PC-3 (cell line): ENCODE data around the gene VAV3. TPM values are rescaled to one million over a fixed set of nuclear protein-coding genes. Genes with fewer than 3 reads are reported as not detected.

Experiments
- ATAC-seq: fragments of 200-7000 bp; cut with Tn5 transposase; 2 replicates; pipeline ENCODE4 v1.9.1; 2020; ENCODE audit warnings: mild to moderate bottlenecking, moderate library complexity
- BruUV-seq: library from RNA; stranded (reverse); fragments of 400-500 nt; replicated peaks from 2 replicates; lab custom pipeline; 2021; lab: Mats Ljungman, UMichigan
- CTCF ChIA-PET: fragments of 300-600 bp; sonication (Branson Sonifier 250); formaldehyde crosslinking; loops from one replicate; lab custom pipeline; 2022; ENCODE audit warnings: antibody characterized with exemption; lab: Charles Lee
- POLR2A ChIA-PET: fragments of 300-600 bp; sonication (Branson Sonifier 250); formaldehyde crosslinking; loops from one replicate; lab custom pipeline; 2022; ENCODE audit warnings: antibody characterized with exemption; ENCODE audit not compliant: unreplicated experiment; lab: Charles Lee
- DNase-seq: peaks from one replicate; pipeline ENCODE4 v3.0.0-alpha.2; 2015
- H2AFZ ChIP-seq: fragments of 300-600 bp; sonication (generic); 2 replicates; pipeline ENCODE4 v1.6.0; 2016; ENCODE audit warnings: antibody characterized with exemption, low read length
- H3F3A ChIP-seq: fragments of 300-600 bp; sonication (generic); one replicate; pipeline ENCODE4 v1.6.0; 2017; ENCODE audit warnings: antibody characterized with exemption, low read length, control low read depth, mild to moderate bottlenecking; ENCODE audit not compliant: unreplicated experiment
- H3K27ac ChIP-seq: fragments of 300-600 bp; sonication (generic); 2 replicates; pipeline ENCODE4 v1.5.1; 2016; ENCODE audit warnings: mild to moderate bottlenecking, low read length
- H3K27me3 ChIP-seq: fragments of 300-600 bp; sonication (generic); 2 replicates; pipeline ENCODE4 v1.6.1; 2016; ENCODE audit warnings: low read length, mixed read lengths
- H3K36me3 ChIP-seq: fragments of 300-600 bp; sonication (generic); 2 replicates; pipeline ENCODE4 v1.6.1; 2016; ENCODE audit warnings: low read depth, mixed run types, low read length, mixed read lengths
- H3K4me1 ChIP-seq: fragments of 300-600 bp; sonication (generic); 2 replicates; pipeline ENCODE4 v1.5.1; 2016; ENCODE audit warnings: low read length; ENCODE audit not compliant: insufficient read depth
- H3K4me2 ChIP-seq: fragments of 300-600 bp; sonication (generic); 2 replicates; pipeline ENCODE4 v1.6.0; 2016; ENCODE audit warnings: low read length
- H3K4me3 ChIP-seq: fragments of 300-600 bp; sonication (generic); 2 replicates; pipeline ENCODE4 v1.5.1; 2016; ENCODE audit warnings: mild to moderate bottlenecking, low read length, mixed read lengths
- H3K79me2 ChIP-seq: fragments of 300-600 bp; sonication (generic); 2 replicates; pipeline ENCODE4 v1.6.1; 2017; ENCODE audit warnings: low read length, mixed read lengths
- H3K9ac ChIP-seq: fragments of 300-600 bp; sonication (generic); 2 replicates; pipeline ENCODE4 v1.6.0; 2016; ENCODE audit warnings: mild to moderate bottlenecking, low read length
- H3K9me2 ChIP-seq: fragments of 300-600 bp; sonication (generic); replicated peaks from 2 replicates; pipeline ENCODE4 v1.6.1; 2016; ENCODE audit warnings: mixed run types, low read length, mixed read lengths
- H3K9me3 ChIP-seq: fragments of 300-600 bp; sonication (generic); 2 replicates; pipeline ENCODE4 v1.6.1; 2016; ENCODE audit warnings: low read length, mixed read lengths
- H4K20me1 ChIP-seq: fragments of 300-600 bp; sonication (generic); 2 replicates; pipeline ENCODE4 v1.6.1; 2016; ENCODE audit warnings: low read length, mixed read lengths
- EZH2 ChIP-seq: fragments of 300-600 bp; sonication (generic); IDR thresholded peaks from one replicate; pipeline ENCODE4 v1.6.1; 2017; ENCODE audit warnings: antibody characterized with exemption, mild to moderate bottlenecking, low read length; ENCODE audit not compliant: unreplicated experiment
- EZH2phosphoT487 ChIP-seq: fragments of 300-600 bp; sonication (generic); IDR thresholded peaks from 2 replicates; pipeline ENCODE4 v1.6.1; 2018; ENCODE audit warnings: mild to moderate bottlenecking, antibody characterized with exemption, low read length, borderline replicate concordance
- intact Hi-C: fragments of 100-400 bp; cut with micrococcal nuclease; formaldehyde crosslinking; loops from 2 replicates; pipeline ENCODE4 v1.9.0; 2023
- total RNA-seq: library from RNA; depleted of rRNA; stranded (reverse); fragments of >200 nt; gene quantifications from 2 replicates; pipeline ENCODE4 v1.2.3, GENCODE V29; 2014
- TF ChIP-seq, protein P1 (sequence below): fragments of 300-600 bp; sonication (generic); conservative IDR thresholded peaks from 2 replicates; pipeline ENCODE4 v1.5.1; 2017; ENCODE audit warnings: antibody characterized with exemption, low read depth, mild to moderate bottlenecking, low read length

VAV3 gene
- total RNA-seq, 1 experiment from 2014 or later: 0.73 TPM

- POLR2A ChIA-PET: no interaction called here
- Histone ChIP-seq H4K20me1 (no peaks in the 10 kb centered on the region), H3K9me2 (no peaks in the 10 kb centered on the region), H3K36me3 (no peaks in the 10 kb centered on the region), H3F3A (no peaks in the 10 kb centered on the region), H3K27ac (no peak overlapping the region), H3K9me3 (no peaks in the 10 kb centered on the region), H3K4me2 (no peak overlapping the region), H3K4me1 (no peaks in the 10 kb centered on the region), H2AFZ (no peak overlapping the region), H3K9ac (no peak overlapping the region), H3K4me3 (no peak overlapping the region), H3K27me3 (no peaks in the 10 kb centered on the region), H3K79me2 (no peaks in the 10 kb centered on the region)
- BruUV-seq: no TSS peak
- no peak for TF ChIP-seq EZH2
- TF ChIP-seq, protein P1, sequence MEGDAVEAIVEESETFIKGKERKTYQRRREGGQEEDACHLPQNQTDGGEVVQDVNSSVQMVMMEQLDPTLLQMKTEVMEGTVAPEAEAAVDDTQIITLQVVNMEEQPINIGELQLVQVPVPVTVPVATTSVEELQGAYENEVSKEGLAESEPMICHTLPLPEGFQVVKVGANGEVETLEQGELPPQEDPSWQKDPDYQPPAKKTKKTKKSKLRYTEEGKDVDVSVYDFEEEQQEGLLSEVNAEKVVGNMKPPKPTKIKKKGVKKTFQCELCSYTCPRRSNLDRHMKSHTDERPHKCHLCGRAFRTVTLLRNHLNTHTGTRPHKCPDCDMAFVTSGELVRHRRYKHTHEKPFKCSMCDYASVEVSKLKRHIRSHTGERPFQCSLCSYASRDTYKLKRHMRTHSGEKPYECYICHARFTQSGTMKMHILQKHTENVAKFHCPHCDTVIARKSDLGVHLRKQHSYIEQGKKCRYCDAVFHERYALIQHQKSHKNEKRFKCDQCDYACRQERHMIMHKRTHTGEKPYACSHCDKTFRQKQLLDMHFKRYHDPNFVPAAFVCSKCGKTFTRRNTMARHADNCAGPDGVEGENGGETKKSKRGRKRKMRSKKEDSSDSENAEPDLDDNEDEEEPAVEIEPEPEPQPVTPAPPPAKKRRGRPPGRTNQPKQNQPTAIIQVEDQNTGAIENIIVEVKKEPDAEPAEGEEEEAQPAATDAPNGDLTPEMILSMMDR: no peak
- no peak for TF ChIP-seq EZH2phosphoT487
- ATAC-seq (no peak), DNase-seq (no peak)
- CTCF ChIA-PET: no interaction called here
- intact Hi-C loops: no loop called here
Observed at GRCh38 chr1:107950464-107950863, 14.5 kb downstream of the VAV3 start.

GRCh38 chr1:107949467-107950253 is 15.3 kb downstream of the VAV3 start:
- H2AFZ ChIP-seq: no peak overlapping the region
- ATAC-seq (no peak), DNase-seq (no peak)
- no peaks in the 10 kb centered on the region for H3K9me3 ChIP-seq
- no peaks in the 10 kb centered on the region for H3K79me2 ChIP-seq
- no peak overlapping the region for H3K4me3 ChIP-seq
- intact Hi-C loops: no loop called here
- H3K4me1 ChIP-seq: no peaks in the 10 kb centered on the region
- no peaks in the 10 kb centered on the region for H3F3A ChIP-seq
- no peaks in the 10 kb centered on the region for H3K9me2 ChIP-seq
- H3K36me3 ChIP-seq: no peaks in the 10 kb centered on the region
- BruUV-seq: no TSS peak
- ChIA-PET POLR2A (no interaction called here), CTCF (no interaction called here)
- no peaks in the 10 kb centered on the region for H3K27me3 ChIP-seq
- no peak overlapping the region for H3K4me2 ChIP-seq
- no peak overlapping the region for H3K27ac ChIP-seq
- TF ChIP-seq, protein P1: no peak
- TF ChIP-seq EZH2 (no peak), EZH2phosphoT487 (no peak)
- no peak overlapping the region for H3K9ac ChIP-seq
- no peaks in the 10 kb centered on the region for H4K20me1 ChIP-seq

DNA sequence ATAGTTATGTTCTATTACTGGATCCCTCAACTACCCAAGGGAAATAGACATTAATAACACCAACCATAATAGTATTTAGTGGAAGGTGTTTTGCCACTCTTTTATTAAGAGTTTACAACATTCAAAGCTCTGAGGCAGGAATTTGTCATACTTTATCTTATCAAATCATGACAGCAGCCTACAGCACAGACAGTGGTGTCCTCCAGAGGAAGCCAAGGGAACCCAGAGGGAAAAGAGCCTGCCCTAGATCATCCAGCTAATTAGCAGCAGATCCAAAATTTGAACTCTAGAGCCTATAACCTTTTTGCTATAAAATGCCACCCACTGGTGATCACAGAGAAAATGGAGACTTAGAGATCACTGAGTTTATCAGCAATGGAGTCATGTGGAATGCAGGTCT is 18.2 kb downstream of the VAV3 start:
- TF ChIP-seq EZH2phosphoT487 (no peak), EZH2 (no peak)
- TF ChIP-seq, protein P1: no peak
- ATAC-seq (no peak), DNase-seq (no peak)
- Histone ChIP-seq H3K36me3 (no peaks in the 10 kb centered on the region), H4K20me1 (no peaks in the 10 kb centered on the region), H3K4me2 (no peak overlapping the region), H3K9ac (no peak overlapping the region), H3K79me2 (no peaks in the 10 kb centered on the region), H3F3A (no peaks in the 10 kb centered on the region), H3K4me1 (no peaks in the 10 kb centered on the region), H3K4me3 (no peak overlapping the region), H3K27ac (no peak overlapping the region), H3K9me3 (no peaks in the 10 kb centered on the region), H3K9me2 (0 out of 2 replicates have a peak, but pooled peaks cover 3% of the 10 kb centered on the region), H3K27me3 (no peaks in the 10 kb centered on the region), H2AFZ (no peak overlapping the region)
- ChIA-PET CTCF (no interaction called here), POLR2A (no interaction called here)
- no TSS peak for BruUV-seq
- intact Hi-C loops: no loop called here
